Activated CD8-positive, alpha-beta memory T cell treated with anti-CD3 and anti-CD28 coated beads, Interleukin-2, amount 50 U/mL, for 4 hours (primary cell): ENCODE data around the gene USP53.
A peak's percentile ranks its signal among the peaks of the same experiment; 100 is the strongest.
"Not testable (repeated sequence)": the region's sequence is repeated elsewhere in the genome, so short reads cannot be mapped to it uniquely, and the experiment has no call there.

Experiments
- DNase-seq: peaks from one replicate; pipeline ENCODE4 v3.0.0-alpha.2; 2020

The USP53 gene

GRCh38 chr4:119279945-119280344 is 67.4 kb downstream of the USP53 start:
- DNase-seq = not testable (repeated sequence)

DNA sequence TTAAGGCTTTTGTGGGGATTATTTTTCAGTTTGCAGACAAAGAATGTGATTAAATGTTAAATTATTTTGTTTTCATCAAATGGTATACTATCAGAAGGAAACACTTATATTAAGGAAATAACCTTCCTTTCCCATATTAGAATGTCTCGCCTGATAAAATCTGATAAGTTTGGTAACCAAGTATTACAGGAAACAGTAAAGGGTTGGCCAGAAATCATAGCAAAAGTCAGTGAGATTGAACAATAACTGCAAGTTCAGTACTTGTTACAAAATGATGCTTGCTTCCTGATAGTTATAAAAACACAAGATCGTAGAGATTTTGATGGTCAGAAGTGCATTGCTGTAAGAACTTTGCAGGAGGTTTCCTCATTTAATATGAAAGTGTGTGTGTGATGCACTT is 68.9 kb downstream of the USP53 start:
- no peak for DNase-seq

DNA sequence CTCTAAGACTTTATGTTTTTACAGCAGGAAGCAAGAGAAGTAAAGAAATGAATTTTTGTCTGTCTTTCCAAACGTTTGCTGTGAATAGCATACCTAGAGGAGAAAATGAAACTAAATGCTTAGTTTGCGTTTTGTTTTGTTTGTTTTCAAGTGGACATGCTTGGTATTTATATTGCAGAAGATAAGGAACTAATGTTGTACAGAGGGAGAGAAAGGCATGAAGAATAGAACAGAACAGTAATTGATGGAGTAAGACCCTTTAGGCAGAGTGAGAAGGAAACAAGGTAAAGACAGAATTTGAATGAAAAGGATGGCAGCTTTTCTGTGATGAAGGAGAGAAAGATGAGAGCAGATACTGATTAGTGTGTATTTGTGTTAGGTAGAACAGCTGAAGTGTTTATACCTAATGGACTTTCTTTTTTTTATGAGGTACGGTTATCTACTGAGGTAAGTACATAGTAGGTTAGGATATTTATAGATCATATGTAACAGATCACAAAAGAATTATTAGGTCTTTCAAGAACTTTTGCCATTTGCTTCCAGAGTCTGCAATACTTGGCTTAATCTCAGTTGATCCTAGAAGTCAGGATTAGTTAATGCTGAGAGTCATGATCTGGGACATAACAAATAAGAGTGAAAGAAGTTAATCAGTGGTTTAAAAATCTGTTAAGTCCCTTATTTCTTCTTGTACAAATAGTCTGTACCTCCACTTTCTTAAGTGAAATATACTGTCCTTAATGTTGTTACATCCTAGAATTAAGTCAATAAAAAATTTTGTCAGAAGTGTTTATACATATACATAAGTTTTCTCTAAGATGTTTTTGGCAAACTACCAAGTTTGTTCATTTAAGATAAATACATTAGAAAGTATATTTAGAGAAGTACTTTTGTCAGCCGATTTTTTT is 72.6 kb downstream of the USP53 start:
- no peak for DNase-seq

DNA sequence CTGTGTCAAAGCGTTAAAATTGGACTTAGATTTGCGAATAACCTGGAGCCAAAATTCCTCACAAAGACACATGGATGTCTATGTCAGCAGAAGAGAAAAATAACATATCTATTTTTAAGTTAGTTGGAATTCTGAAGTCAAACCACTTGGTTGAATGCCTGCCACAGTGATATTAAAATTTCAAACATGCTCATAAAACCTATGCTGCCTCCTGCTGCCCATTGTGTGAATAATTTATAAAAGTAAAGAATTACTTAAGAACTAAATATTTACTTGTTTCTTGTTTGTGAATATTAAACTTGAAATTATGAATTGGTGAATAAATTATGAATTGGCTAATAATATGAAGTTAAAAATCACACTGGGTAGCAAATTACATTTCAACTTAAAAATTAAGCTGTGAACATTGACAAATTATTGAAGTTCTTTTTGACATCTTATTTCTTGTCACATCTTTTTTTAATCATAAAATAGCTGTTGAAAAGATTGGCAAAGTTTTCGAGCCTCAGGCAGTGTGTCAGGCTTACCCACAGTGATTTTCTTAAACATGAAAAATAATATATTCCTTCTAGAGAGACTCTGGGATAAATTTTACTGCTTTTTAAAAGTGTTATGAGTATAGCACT is 74.0 kb downstream of the USP53 start:
- peak; percentile 24 for DNase-seq

GRCh38 chr4:119289313-119289712 is 76.8 kb downstream of the USP53 start:
- DNase-seq = no peak

DNA sequence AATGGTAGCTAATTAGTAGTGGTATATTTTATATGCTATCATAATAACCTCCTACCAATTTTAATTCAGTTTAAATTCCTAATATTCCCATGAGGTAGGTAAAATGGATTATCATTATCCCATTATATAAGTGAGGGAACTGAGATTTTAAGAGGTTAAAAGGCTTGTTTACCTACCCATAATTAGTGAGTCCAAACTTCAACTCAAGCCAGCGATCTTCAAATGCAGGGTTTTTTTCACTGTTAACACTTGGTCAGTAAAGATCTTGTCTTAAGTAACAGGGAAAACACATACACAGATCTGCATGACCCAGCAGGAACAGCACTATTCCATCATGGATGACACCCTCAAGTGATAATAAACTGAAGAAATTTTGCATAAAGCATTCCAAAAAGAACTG is 78.1 kb downstream of the USP53 start:
- no peak for DNase-seq

DNA sequence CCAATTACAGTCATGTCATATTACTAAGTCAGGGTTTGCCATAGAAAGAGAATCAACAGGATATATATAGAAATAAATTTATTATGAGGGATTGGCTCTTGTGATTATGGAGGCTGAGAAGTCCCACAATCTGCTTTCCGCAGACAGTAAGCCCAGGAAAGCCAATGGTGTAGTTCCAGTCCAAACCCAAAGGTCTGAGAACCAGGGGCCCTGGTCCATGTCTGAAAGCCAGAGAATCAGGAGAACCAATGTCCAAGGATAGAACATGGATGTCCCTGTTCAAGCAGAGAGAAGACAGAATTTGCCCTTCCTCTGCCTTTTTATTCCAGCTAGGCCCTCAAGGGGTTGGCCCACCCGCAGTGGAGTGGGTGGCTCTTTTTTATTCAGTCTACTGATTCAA is 83.8 kb downstream of the USP53 start:
- no peak for DNase-seq

DNA sequence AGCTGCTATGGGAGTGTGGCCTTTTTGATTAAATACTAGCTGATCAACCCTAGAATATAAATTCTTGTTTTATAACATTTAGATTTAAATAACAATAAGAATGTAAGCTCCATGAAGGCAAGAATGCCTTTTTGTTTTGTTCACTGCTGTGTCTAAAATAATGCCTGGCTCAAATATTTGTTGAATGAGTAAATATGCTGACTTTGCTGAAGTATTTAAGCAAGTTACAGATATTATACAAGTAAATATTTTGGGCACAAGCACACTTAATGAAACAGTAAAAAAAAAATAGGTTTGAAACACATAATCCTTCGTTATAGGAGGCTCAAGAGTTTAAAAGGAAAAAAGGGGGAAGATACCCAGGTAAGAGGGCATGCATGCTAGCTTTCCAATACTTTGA is 85.3 kb downstream of the USP53 start:
- DNase-seq = no peak

DNA sequence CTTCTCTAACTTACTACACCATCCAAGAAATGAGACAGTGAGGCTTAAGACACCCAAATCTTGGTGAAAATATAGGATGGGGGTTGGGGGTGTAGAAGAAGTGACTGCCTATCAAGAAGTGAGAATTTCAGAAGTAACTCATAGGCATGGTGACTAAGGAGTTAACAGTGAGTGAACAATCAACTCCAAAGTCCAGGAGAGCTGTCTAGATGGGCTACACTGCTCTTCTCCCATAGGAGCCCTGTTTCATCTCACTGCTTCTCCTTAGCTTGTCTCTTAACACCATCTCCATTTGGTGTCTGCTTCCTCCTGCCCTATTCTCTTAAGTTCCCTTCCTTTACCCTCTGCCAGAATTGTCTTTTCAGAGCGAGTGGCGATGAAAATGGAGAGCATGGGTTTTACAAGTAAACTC is 86.8 kb downstream of the USP53 start:
- DNase-seq = no peak

DNA sequence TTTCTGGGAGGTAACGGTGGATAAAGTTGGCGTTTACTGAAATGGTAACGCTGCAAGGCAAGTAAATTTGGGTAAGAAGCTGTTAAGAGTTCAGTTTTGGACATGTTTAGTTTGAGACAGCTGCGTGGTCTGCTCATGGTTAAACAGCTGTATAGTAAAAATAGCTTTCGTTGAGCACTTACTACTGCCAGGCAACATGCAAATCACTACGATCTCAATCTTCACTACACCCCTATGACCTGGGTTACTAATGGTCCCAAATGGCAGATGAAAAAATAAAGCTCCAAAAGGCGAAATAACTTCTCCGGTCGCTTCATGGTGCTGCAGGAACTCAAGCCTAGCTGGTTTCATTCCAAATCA is 87.2 kb downstream of the USP53 start:
- no peak for DNase-seq

DNA sequence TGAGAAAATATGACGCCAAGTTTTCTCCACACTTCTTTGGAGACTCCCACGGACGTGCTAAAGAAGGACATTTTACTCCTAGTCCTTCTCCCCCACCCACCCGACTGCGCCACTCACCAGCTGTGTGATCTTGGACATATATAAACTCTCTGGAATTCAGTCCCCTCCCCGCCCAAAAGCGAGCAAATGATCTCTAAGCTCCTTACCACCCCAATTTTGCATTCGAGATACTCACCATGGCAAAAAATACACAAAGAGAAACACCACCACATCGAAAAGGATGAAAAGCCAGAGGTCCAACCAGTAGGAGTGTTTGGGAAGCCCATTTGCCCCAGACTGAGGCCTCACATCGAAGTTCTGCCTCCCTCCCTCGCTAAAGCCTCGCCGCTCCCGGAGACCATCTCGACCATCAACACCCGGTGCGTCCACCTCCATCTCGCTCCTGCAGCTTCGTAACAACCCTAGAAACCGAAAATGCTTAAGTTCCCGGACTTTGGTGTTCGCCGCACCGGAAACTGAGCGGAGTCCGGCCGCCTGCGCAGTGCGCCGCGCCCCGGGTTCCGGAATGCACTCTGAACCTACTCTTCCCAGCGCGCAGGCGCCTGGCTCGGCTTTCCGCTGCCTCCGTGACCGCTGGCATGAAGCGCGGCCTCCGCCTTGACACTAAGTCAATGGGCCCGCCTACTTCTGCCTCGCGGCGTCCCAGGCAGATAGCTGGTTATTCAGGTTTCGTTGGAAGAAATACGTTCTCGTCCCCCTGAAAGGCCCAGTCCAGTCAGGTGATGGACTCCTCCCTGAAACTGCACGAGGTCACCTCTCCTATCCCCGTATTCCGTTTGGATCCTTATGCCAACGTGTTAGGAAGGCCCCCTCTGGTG is 87.8 kb downstream of the USP53 start:
- DNase-seq = peak; percentile 89

- no peak for DNase-seq
Observed at GRCh38 chr4:119302073-119302832, 89.7 kb downstream of the USP53 start.

- no peak for DNase-seq
Observed at GRCh38 chr4:119303587-119304305, 91.2 kb downstream of the USP53 start.

GRCh38 chr4:119304431-119304830 is 91.9 kb downstream of the USP53 start:
- DNase-seq = no peak

- no peak for DNase-seq
Observed at GRCh38 chr4:119307606-119308005, 95.1 kb downstream of the USP53 start.

GRCh38 chr4:119310826-119311225 is 98.3 kb downstream of the USP53 start:
- DNase-seq = no peak

DNA sequence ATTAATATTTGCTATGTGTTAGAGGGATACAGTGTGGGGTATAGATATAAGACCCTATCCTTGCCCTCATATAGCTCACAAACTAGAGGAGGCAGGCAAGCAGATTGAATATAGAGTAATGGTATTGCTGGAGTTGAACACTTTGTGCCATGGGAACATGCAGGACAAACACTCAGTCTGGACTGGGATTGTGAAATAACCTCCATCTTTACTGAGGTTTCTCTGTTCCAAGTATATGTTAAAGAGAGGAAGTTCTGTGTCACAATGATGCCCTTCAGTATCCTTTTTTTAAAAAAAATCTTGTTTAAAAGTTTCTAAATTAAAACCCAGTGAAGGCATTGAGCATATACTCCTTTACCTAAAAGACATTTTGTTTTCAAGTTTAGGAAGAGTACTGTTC is 100.7 kb downstream of the USP53 start:
- no peak for DNase-seq

DNA sequence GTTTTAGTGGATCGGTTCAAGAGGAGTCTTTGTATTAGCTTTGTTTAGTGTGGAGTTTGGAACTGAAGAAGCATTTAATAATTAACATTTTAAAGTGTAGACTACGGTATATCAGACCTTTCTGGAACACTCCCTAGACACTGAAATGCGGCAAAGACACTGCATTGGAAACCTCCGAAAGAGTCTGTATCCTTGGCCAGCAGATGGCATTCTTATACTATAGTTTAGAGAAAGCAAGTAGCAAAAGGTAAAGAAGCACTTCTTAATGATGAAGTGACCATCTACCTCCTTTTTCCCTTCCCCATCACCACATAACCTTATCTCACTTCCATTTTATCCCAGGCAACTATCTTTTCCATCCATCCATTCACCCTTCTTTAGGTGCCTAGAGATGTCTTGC is 101.8 kb downstream of the USP53 start:
- peak; percentile 18 for DNase-seq

GRCh38 chr4:119315036-119315435 is 102.5 kb downstream of the USP53 start:
- no peak for DNase-seq

DNA sequence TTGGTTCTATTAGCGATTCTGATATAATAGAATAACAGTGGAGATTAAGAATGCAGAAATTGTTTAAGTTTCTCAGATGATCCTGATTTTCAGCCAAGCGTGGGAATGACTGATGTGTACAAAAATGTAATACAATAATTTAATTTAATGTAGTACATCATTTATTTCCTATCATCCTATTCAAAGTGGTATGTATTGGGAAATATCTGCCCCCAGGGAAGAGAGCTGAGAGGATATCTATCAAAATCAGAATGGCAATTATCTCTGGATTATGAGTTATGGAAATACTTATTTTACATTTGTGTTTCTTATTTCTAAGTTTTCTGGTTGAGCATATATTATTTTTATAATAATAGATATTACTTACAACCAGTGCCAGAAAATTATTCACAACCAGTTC is 105.5 kb downstream of the USP53 start:
- no peak for DNase-seq

DNA sequence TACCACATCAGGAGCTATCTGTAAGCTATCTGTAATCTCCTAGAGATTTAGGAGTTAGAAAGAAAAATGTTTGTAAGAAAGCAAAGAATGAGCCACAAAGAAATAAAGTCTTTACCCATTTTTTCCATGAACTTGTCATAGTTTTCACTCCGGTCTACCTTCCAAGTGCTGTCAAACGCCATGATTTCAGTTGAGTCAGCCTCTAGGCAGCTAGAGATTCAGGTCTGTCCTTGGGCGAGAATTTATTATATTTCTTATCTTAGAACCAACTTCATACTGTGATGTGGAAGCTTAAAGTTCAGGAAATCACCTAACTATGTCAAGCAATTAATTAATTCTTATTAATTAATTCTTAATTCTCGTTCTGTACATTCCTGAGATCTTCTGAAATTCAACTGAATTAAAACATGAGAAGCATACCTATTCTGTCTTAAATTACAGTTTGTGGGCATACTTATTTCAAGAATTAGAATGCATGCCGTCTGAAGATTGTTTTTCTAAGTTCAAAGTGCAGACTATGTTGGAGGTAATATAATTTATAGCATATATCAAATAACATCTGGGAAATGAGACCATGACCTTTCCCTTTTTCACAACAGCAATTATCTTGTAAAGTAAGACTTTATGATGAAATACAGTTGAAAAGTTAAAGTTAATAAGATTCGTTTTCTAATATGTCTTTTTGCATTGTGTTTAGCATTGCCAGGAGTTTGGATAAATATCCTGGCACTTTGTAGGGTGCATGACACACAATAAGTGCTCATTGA is 109.6 kb downstream of the USP53 start, which contains the start of gene FABP2:
Gene FABP2 (minus strand): TSS at position 218 of the 767 bp plus-strand sequence. CDS start 36 bp downstream, at position 182.
- no peak for DNase-seq
